ENCODE measurements around the gene HSD17B11.

GRCh38 chr4:87345139-87345538 is 45.8 kb downstream of the HSD17B11 start:
- TF ChIP-seq CTCF (tag by site-specific recombination; IDR thresholded peaks at IDR 0.05) (no peak), ZSCAN30 (tag by site-specific recombination; IDR thresholded peaks at IDR 0.05) (no peak), GFI1B (tag by site-specific recombination; IDR thresholded peaks at IDR 0.05) (no peak), ZNF175 (tag by site-specific recombination; IDR thresholded peaks at IDR 0.05) (no peak), BCL11A (tag by site-specific recombination; IDR thresholded peaks at IDR 0.05; ENCODE audit: low read depth) (no peak), ZNF239 (tag by site-specific recombination; IDR thresholded peaks at IDR 0.05) (no peak), ZNF23 (tag by site-specific recombination; IDR thresholded peaks at IDR 0.05; ENCODE audit: borderline replicate concordance) (no peak), ZSCAN23 (tag by site-specific recombination; IDR thresholded peaks at IDR 0.05) (no peak), ZFP3 (tag by site-specific recombination; IDR thresholded peaks at IDR 0.05; ENCODE audit: low read depth) (no peak)

Measured in HEK293 (cell line).